ENCODE measurements around the gene DCAF17. TPM values are rescaled to one million over a fixed set of nuclear protein-coding genes. Genes with fewer than 3 reads are reported as not detected.
A peak's percentile ranks its signal among the peaks of the same experiment; 100 is the strongest.

The DCAF17 gene, protein sequence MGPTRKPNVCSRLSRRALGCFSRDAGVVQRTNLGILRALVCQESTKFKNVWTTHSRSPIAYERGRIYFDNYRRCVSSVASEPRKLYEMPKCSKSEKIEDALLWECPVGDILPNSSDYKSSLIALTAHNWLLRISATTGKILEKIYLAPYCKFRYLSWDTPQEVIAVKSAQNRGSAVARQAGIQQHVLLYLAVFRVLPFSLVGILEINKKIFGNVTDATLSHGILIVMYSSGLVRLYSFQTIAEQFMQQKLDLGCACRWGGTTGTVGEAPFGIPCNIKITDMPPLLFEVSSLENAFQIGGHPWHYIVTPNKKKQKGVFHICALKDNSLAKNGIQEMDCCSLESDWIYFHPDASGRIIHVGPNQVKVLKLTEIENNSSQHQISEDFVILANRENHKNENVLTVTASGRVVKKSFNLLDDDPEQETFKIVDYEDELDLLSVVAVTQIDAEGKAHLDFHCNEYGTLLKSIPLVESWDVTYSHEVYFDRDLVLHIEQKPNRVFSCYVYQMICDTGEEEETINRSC
- total RNA-seq (10 to 100 TPM; 25.9 to 36.6 TPM), polyA plus RNA-seq (10 to 100 TPM; 14.3 to 18.5 (median 14.9) TPM), total RNA-seq (25.1 to 56.9 (median 48.4) reads per million in 6 experiments)

GRCh38 chr2:171434013-171434989 is at the start of gene DCAF17:
Gene DCAF17, plus strand, starts transcription at chr2:171434226. Its CDS starts 352 bp downstream, at chr2:171434578.
- ATAC-seq: peak; percentile 88 to 91
- Mint-ChIP-seq H3K27me3 (no peaks in the 10 kb centered on the region), H3K4me3 (peak within 1 kb of the TSS; percentile 87 to 94 (median 90)), H3K27ac (peak within 1 kb of the TSS; percentile 87 to 98 (median 96)), H3K36me3 (peaks cover 12 to 38% (median 27%) of the 10 kb centered on the region in 3 donors), H3K9me3 (peaks cover 0 to 3% (median 0%) of the 10 kb centered on the region in 9 donors), H3K4me1 (peaks cover 20 to 49% (median 42%) of the 10 kb centered on the region in 4 donors)
- DNase-seq: peak; percentile 87 to 96 (median 92)
- POLR2A ChIA-PET: interaction anchor here (0.6 to 5.3 kb wide), 9 partner anchors 10 to 505 kb away, joined by 3 to 41 read pairs (median 3); partner anchors contain the start of genes GORASP2 and TLK1

DNA sequence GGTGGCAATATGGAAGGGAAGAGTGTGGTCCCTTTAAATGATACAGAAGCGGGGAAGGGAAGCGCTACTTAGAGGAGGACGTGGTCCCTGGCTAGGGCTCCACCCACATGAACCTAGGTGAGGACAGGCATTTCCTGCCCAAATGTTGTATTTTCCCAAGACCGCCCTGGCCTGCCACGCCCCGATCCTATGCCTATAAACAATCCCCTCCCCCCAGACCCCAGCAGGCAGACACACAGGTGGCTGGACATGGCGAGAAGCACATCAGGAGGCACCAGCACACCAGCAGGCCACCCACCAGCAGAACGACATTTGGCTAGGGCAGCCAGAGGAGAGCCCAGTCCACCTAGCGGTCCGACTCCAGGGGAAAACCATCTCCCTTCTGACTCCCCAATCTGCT is 47.4 kb upstream of the DCAF17 start:
- H3K36me3 Mint-ChIP-seq: peaks cover 0 to 28% (median 19%) of the 10 kb centered on the region in 3 donors
- peaks cover 0 to 31% (median 7%) of the 10 kb centered on the region in 4 donors for H3K4me1 Mint-ChIP-seq
- peak overlapping the region in 3 of 10 donors; percentile 2 to 84 (median 6) for H3K27ac Mint-ChIP-seq
- ATAC-seq: no peak
- POLR2A ChIA-PET: interaction anchor here (0.6 kb wide), 1 partner anchor 1082 kb away, joined by 3 read pairs; no protein-coding TSS in a partner anchor
- no peak overlapping the region for H3K4me3 Mint-ChIP-seq
- no peak for DNase-seq
- H3K27me3 Mint-ChIP-seq: no peaks in the 10 kb centered on the region
- H3K9me3 Mint-ChIP-seq: peaks cover 0 to 3% (median 0%) of the 10 kb centered on the region in 9 donors

GRCh38 chr2:171387052-171387451 is 47.0 kb upstream of the DCAF17 start:
- H3K4me1 Mint-ChIP-seq: peaks cover 0 to 31% (median 7%) of the 10 kb centered on the region in 4 donors
- H3K9me3 Mint-ChIP-seq: peaks cover 0 to 3% (median 0%) of the 10 kb centered on the region in 9 donors
- DNase-seq (no peak), ATAC-seq (no peak)
- H3K27me3 Mint-ChIP-seq: no peaks in the 10 kb centered on the region
- peaks cover 0 to 25% (median 20%) of the 10 kb centered on the region in 3 donors for H3K36me3 Mint-ChIP-seq
- peak overlapping the region in 1 of 10 donors; percentile 84 for H3K27ac Mint-ChIP-seq
- H3K4me3 Mint-ChIP-seq: no peak overlapping the region
- POLR2A ChIA-PET: interaction anchor here (0.6 kb wide), 1 partner anchor 1081 kb away, joined by 3 read pairs; no protein-coding TSS in a partner anchor

- peak overlapping the region in 1 of 10 donors; percentile 11 for H3K27ac Mint-ChIP-seq
- H3K27me3 Mint-ChIP-seq: no peaks in the 10 kb centered on the region
- POLR2A ChIA-PET: no interaction called here
- no peak overlapping the region for H3K4me3 Mint-ChIP-seq
- no peaks in the 10 kb centered on the region for H3K9me3 Mint-ChIP-seq
- DNase-seq (no peak), ATAC-seq (no peak)
- H3K4me1 Mint-ChIP-seq: peaks cover 0 to 36% (median 7%) of the 10 kb centered on the region in 4 donors
- H3K36me3 Mint-ChIP-seq: peaks cover 0 to 17% (median 13%) of the 10 kb centered on the region in 3 donors
Observed at GRCh38 chr2:171389325-171389724, 44.7 kb upstream of the DCAF17 start.

DNA sequence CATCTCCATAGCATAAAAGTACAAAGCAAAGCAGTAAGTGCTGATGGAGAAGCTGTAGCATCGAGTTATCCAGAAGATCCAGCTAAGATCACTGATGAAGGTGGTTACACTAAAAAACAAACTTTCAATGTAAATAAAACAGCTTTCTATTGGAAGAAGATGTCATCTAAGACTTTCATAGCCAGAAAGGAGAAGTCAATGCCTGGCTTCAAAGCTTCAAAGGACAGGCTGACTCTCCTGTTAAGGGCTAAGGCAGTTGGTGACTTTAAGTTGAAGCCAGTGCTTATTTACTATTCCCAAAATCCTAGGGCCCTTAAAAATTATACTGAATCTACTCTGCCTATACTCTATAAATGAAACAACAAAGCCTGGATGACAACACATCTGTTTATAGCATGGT is 44.2 kb upstream of the DCAF17 start:
- Mint-ChIP-seq H3K4me1 (peaks cover 0 to 36% (median 7%) of the 10 kb centered on the region in 4 donors), H3K36me3 (peaks cover 0 to 17% (median 13%) of the 10 kb centered on the region in 3 donors), H3K4me3 (no peak overlapping the region), H3K27ac (peak overlapping the region in 1 of 10 donors; percentile 11), H3K9me3 (no peaks in the 10 kb centered on the region), H3K27me3 (no peaks in the 10 kb centered on the region)
- no peak for DNase-seq
- no peak for ATAC-seq
- POLR2A ChIA-PET: no interaction called here

GRCh38 chr2:171390941-171391516 is 43.0 kb upstream of the DCAF17 start:
- ATAC-seq (no peak), DNase-seq (no peak)
- POLR2A ChIA-PET: no interaction called here
- Mint-ChIP-seq H3K4me3 (no peak overlapping the region), H3K4me1 (peaks cover 0 to 32% (median 7%) of the 10 kb centered on the region in 4 donors), H3K27me3 (no peaks in the 10 kb centered on the region), H3K9me3 (no peaks in the 10 kb centered on the region), H3K36me3 (peaks cover 0 to 16% (median 10%) of the 10 kb centered on the region in 3 donors), H3K27ac (no peak overlapping the region)

DNA sequence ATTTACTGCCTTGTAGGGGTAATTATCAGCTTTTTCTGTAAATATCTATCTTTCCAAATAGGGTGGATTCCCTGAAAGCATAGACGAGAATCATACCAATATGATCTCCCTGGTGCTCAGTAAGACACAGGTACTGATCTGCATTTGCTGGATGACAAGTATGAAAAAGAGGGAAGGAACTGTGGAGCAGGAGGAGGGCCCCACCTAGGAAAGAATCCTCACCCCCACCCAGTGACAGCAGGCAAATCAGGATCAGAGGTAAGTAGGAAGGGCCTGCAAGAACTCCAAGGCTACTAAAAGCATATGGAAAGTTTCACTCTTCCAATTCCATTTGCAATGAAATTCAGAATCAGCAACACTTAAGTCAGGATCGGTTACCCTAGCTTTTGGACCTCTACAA is 42.5 kb upstream of the DCAF17 start:
- Mint-ChIP-seq H3K36me3 (peaks cover 0 to 14% (median 10%) of the 10 kb centered on the region in 3 donors), H3K27ac (no peak overlapping the region), H3K27me3 (no peaks in the 10 kb centered on the region), H3K9me3 (no peaks in the 10 kb centered on the region), H3K4me1 (peaks cover 0 to 31% (median 6%) of the 10 kb centered on the region in 4 donors), H3K4me3 (no peak overlapping the region)
- POLR2A ChIA-PET: no interaction called here
- DNase-seq: no peak
- no peak for ATAC-seq

GRCh38 chr2:171393487-171393886 is 40.5 kb upstream of the DCAF17 start:
- Mint-ChIP-seq H3K27me3 (no peaks in the 10 kb centered on the region), H3K9me3 (peaks cover 0 to 3% (median 0%) of the 10 kb centered on the region in 9 donors), H3K36me3 (peaks cover 0 to 19% (median 12%) of the 10 kb centered on the region in 3 donors), H3K4me1 (peaks cover 2 to 15% (median 6%) of the 10 kb centered on the region in 4 donors), H3K27ac (no peak overlapping the region), H3K4me3 (no peak overlapping the region)
- ATAC-seq: no peak
- no peak for DNase-seq
- POLR2A ChIA-PET: no interaction called here

- Mint-ChIP-seq H3K27me3 (no peaks in the 10 kb centered on the region), H3K4me3 (no peak overlapping the region), H3K4me1 (peaks cover 3 to 16% (median 11%) of the 10 kb centered on the region in 4 donors), H3K36me3 (peaks cover 0 to 17% (median 12%) of the 10 kb centered on the region in 3 donors), H3K9me3 (peaks cover 0 to 3% (median 0%) of the 10 kb centered on the region in 9 donors), H3K27ac (no peak overlapping the region)
- DNase-seq (no peak), ATAC-seq (no peak)
- POLR2A ChIA-PET: no interaction called here
Observed at GRCh38 chr2:171394164-171394740, 39.8 kb upstream of the DCAF17 start.

- POLR2A ChIA-PET: no interaction called here
- Mint-ChIP-seq H3K4me1 (peaks cover 5 to 14% (median 10%) of the 10 kb centered on the region in 4 donors), H3K36me3 (peaks cover 2 to 22% (median 12%) of the 10 kb centered on the region in 3 donors), H3K27ac (no peak overlapping the region), H3K27me3 (no peaks in the 10 kb centered on the region), H3K9me3 (peaks cover 0 to 10% (median 8%) of the 10 kb centered on the region in 9 donors), H3K4me3 (no peak overlapping the region)
- DNase-seq (no peak), ATAC-seq (no peak)
Observed at GRCh38 chr2:171399292-171399691, 34.7 kb upstream of the DCAF17 start.

- POLR2A ChIA-PET: no interaction called here
- Mint-ChIP-seq H3K27me3 (no peaks in the 10 kb centered on the region), H3K4me1 (peaks cover 8 to 18% (median 12%) of the 10 kb centered on the region in 4 donors), H3K9me3 (peaks cover 0 to 10% (median 8%) of the 10 kb centered on the region in 9 donors), H3K27ac (peak overlapping the region in 1 of 10 donors; percentile 9), H3K36me3 (peaks cover 2 to 22% (median 12%) of the 10 kb centered on the region in 3 donors), H3K4me3 (no peak overlapping the region)
- no peak for ATAC-seq
- DNase-seq: no peak
Observed at GRCh38 chr2:171400395-171400794, 33.6 kb upstream of the DCAF17 start.
